Epithelial cell of esophagus (primary cell): ENCODE data around the gene RAD51B.

Experiments
- DNase-seq: peaks from one replicate; pipeline ENCODE4 v3.0.0; 2010; ENCODE audit warnings: low read depth
- H3K4me3 ChIP-seq: 2 replicates; pipeline ENCODE4 v1.5.1; 2011; ENCODE audit warnings: mild to moderate bottlenecking, low read length, control low read depth
- CTCF ChIP-seq: IDR thresholded peaks from 2 replicates; pipeline ENCODE4 v1.5.1; 2011; ENCODE audit warnings: low read depth, mild to moderate bottlenecking, low read length, control low read depth, inconsistent platforms; ENCODE audit not compliant: insufficient read depth; ENCODE audit errors: missing control alignments

RAD51B gene

GRCh38 chr14:68238976-68239375, 419.4 kb downstream of the RAD51B start:
- no peak for TF ChIP-seq CTCF
- H3K4me3 ChIP-seq, result no peak overlapping the region
- no peak for DNase-seq

GRCh38 chr14:68239988-68240771, 420.6 kb downstream of the RAD51B start:
- no peak for DNase-seq
- TF ChIP-seq CTCF, result no peak
- H3K4me3 ChIP-seq, result no peak overlapping the region

- DNase-seq, result no peak
- no peak for TF ChIP-seq CTCF
- H3K4me3 ChIP-seq, result no peak overlapping the region
These were observed 422.4 kb downstream of the RAD51B start for GRCh38 chr14:68241862-68242487.

GRCh38 chr14:68243450-68244010, 424.0 kb downstream of the RAD51B start:
- no peak for TF ChIP-seq CTCF
- H3K4me3 ChIP-seq, result no peak overlapping the region
- no peak for DNase-seq

- DNase-seq, result no peak
- TF ChIP-seq CTCF, result no peak
- H3K4me3 ChIP-seq, result no peak overlapping the region
These were observed 424.8 kb downstream of the RAD51B start for GRCh38 chr14:68244262-68244980.

GRCh38 chr14:68245146-68246073, 425.8 kb downstream of the RAD51B start:
- no peak for TF ChIP-seq CTCF
- no peak overlapping the region for H3K4me3 ChIP-seq
- peak; percentile 53 for DNase-seq
